ENCODE measurements around the gene SH2D3A. TPM values are rescaled to one million over a fixed set of nuclear protein-coding genes. Genes with fewer than 3 reads are reported as not detected.

Gene SH2D3A
- total RNA-seq, 2 experiments from 2014 or later, result 39.2 to 41.3 TPM

DNA sequence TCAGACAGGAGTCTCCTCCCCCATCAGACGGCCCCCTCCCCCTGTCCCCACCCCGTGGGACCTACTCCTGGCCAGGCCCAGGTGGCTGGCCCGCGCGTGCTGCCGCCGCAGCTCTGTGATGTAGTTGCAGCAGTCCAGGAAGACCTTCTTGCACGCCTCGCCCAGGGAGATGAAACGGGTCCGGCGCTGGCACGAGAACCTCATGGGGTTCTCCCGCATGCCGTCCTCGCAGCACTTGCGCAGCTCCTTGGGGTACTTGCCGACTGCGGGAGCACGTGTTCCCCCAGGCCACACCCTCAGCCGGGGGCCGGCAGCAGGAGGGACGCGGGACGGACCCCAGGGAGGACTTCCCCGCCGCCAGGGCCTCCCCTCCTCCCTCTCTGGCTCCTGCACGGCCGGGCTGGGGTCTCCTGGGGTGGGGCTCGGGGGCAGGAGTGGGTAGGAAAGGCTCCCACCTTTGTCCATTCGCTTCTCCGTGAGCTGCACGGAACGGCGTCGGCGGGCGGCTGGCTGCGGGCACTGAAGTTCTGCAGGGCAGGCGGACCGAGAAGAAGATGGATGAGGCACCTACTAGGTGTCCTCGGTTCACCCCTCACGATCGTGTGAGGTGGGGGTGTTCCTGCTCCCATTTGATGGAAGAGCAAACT is 60.1 kb downstream of the SH2D3A start:
- Histone ChIP-seq H3K9me3 (ENCODE audit: control insufficient read depth in 1 of 2, insufficient read depth in 1 of 2, low read length in 2 of 2) (peaks cover 0 to 7% of the 10 kb centered on the region in 2 experiments), H3K36me3 (ENCODE audit: insufficient read depth, low read length) (no peaks in the 10 kb centered on the region), H3K27me3 (ENCODE audit: control insufficient read depth in 1 of 2, insufficient read depth in 2 of 2, low read length in 2 of 2) (peaks cover 13 to 21% of the 10 kb centered on the region in 2 experiments), H3K4me3 (ENCODE audit: low read length) (no peak overlapping the region), H3K27ac (ENCODE audit: low read depth in 1 of 2, low read length in 2 of 2) (no peak overlapping the region), H3K4me1 (ENCODE audit: insufficient read depth, low read length) (peaks cover 8% of the 10 kb centered on the region)
- Mint-ChIP-seq H3K36me3 (ENCODE audit: low read depth) (no peaks in the 10 kb centered on the region), H3K9me3 (no peaks in the 10 kb centered on the region), H3K27ac (no peak overlapping the region), H3K4me3 (no peak overlapping the region), H3K4me1 (ENCODE audit: low read depth) (peaks cover 13% of the 10 kb centered on the region), H3K27me3 (peaks cover 34% of the 10 kb centered on the region)
- no peak for DNase-seq
- intact Hi-C loops (cut with DNase I, micrococcal nuclease), result no loop called here
- POLR2A ChIA-PET, result no interaction called here
- CTCF ChIA-PET, result no interaction called here
- TF ChIP-seq, protein P1, sequence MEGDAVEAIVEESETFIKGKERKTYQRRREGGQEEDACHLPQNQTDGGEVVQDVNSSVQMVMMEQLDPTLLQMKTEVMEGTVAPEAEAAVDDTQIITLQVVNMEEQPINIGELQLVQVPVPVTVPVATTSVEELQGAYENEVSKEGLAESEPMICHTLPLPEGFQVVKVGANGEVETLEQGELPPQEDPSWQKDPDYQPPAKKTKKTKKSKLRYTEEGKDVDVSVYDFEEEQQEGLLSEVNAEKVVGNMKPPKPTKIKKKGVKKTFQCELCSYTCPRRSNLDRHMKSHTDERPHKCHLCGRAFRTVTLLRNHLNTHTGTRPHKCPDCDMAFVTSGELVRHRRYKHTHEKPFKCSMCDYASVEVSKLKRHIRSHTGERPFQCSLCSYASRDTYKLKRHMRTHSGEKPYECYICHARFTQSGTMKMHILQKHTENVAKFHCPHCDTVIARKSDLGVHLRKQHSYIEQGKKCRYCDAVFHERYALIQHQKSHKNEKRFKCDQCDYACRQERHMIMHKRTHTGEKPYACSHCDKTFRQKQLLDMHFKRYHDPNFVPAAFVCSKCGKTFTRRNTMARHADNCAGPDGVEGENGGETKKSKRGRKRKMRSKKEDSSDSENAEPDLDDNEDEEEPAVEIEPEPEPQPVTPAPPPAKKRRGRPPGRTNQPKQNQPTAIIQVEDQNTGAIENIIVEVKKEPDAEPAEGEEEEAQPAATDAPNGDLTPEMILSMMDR (IDR thresholded peaks at IDR 0.05), result no peak
- no peak for ATAC-seq (ENCODE audit: poor library complexity)

DNA sequence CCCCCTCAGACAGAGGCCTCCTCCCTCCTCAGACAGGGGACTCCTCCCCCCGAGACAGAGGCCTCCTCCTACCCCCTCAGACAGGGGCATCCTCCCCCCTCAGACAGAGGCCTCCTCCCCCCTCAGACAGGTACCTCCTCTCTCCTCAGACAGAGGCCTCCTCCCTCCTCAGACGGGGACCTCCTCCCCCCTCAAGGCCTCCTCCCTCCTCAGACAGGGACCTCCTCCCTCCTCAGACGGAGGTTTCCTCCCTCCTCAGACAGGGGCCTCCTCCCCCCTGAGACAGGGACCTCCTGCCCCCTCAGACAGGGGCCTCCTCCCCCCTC is 60.6 kb downstream of the SH2D3A start:
- no peaks in the 10 kb centered on the region for H3K9me3 Mint-ChIP-seq
- Histone ChIP-seq H3K4me1 (ENCODE audit: insufficient read depth, low read length) (peaks cover 8% of the 10 kb centered on the region), H3K27me3 (ENCODE audit: control insufficient read depth in 1 of 2, insufficient read depth in 2 of 2, low read length in 2 of 2) (peaks cover 13 to 21% of the 10 kb centered on the region in 2 experiments), H3K4me3 (ENCODE audit: low read length) (no peak overlapping the region), H3K36me3 (ENCODE audit: insufficient read depth, low read length) (no peaks in the 10 kb centered on the region), H3K9me3 (ENCODE audit: control insufficient read depth in 1 of 2, insufficient read depth in 1 of 2, low read length in 2 of 2) (peaks cover 0 to 7% of the 10 kb centered on the region in 2 experiments), H3K27ac (ENCODE audit: low read depth in 1 of 2, low read length in 2 of 2) (no peak overlapping the region)
- peaks cover 31% of the 10 kb centered on the region for H3K27me3 Mint-ChIP-seq
- no peak overlapping the region for H3K27ac Mint-ChIP-seq
- ATAC-seq (ENCODE audit: poor library complexity) (no peak), DNase-seq (no peak)
- no peaks in the 10 kb centered on the region for H3K36me3 Mint-ChIP-seq (ENCODE audit: low read depth)
- ChIA-PET POLR2A (no interaction called here), CTCF (no interaction called here)
- no peak overlapping the region for H3K4me3 Mint-ChIP-seq
- H3K4me1 Mint-ChIP-seq (ENCODE audit: low read depth), result peaks cover 13% of the 10 kb centered on the region
- TF ChIP-seq, protein P1 (IDR thresholded peaks at IDR 0.05), result no peak
- intact Hi-C loops (cut with DNase I, micrococcal nuclease), result no loop called here

DNA sequence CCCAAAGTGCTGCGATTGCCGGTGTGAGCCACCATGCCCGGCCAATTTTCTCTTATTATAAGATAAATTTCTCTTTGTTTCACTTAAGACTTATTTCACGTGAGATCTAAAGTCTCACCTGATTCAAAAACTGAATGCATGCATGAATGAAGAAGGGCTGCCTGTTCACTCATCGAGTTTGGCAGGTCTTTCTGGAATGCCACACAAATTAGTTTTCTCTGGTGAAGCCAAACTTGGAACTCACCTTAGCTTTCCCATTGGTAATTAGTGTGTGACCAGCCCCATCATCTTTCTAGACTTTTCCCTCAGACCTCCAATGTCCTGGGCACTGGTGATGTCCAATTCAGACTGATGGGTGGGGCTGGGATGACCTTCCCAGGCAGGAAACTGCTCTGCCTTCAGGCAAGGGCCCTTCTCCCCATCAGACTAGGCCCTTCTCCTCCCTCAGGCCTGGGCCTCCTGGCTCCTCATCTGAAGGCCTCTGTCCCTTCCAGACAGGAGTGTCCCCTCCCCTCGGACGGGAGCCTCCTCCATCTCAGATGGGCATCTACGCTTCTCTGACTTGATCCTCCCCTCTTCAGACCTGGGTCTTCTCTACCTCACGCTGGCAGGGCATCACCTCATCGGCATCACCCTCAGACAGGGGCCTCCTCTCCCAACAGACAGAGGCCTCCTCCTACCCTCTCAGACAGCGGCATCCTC is 61.2 kb downstream of the SH2D3A start:
- Histone ChIP-seq H3K36me3 (ENCODE audit: insufficient read depth, low read length) (no peaks in the 10 kb centered on the region), H3K4me1 (ENCODE audit: insufficient read depth, low read length) (peaks cover 8% of the 10 kb centered on the region), H3K4me3 (ENCODE audit: low read length) (no peak overlapping the region), H3K27ac (ENCODE audit: low read depth in 1 of 2, low read length in 2 of 2) (no peak overlapping the region), H3K27me3 (ENCODE audit: control insufficient read depth in 1 of 2, insufficient read depth in 2 of 2, low read length in 2 of 2) (peaks cover 11 to 20% of the 10 kb centered on the region in 2 experiments), H3K9me3 (ENCODE audit: control insufficient read depth in 1 of 2, insufficient read depth in 1 of 2, low read length in 2 of 2) (peaks cover 0 to 6% of the 10 kb centered on the region in 2 experiments)
- Mint-ChIP-seq H3K36me3 (ENCODE audit: low read depth) (no peaks in the 10 kb centered on the region), H3K27me3 (peaks cover 26% of the 10 kb centered on the region), H3K27ac (no peak overlapping the region), H3K4me1 (ENCODE audit: low read depth) (peaks cover 10% of the 10 kb centered on the region), H3K4me3 (no peak overlapping the region), H3K9me3 (no peaks in the 10 kb centered on the region)
- TF ChIP-seq, protein P1 (IDR thresholded peaks at IDR 0.05), result no peak
- intact Hi-C loops (cut with DNase I, micrococcal nuclease), result no loop called here
- ChIA-PET POLR2A (no interaction called here), CTCF (no interaction called here)
- no peak for ATAC-seq (ENCODE audit: poor library complexity)
- DNase-seq, result no peak

Small RNA genes within 50 kb of the gene (microRNA-seq; reads per million reads assigned to microRNA genes)
- gene MIR6791 (ENCODE audit: borderline microRNAs expressed, borderline replicate concordance), result not detected

Other genes starting within 250 kb of the SH2D3A start
- gene TNFSF9, start 236.4 kb downstream of the SH2D3A start, total RNA-seq, result 1 to 10 TPM; 1.5 to 1.8 TPM
- not detected for gene CD70, start 176.3 kb downstream of the SH2D3A start, total RNA-seq
- gene TNFSF14, start 97.3 kb downstream of the SH2D3A start, total RNA-seq, result 1 to 10 TPM; 2.5 to 2.6 TPM
- gene C3, start 46.8 kb downstream of the SH2D3A start, total RNA-seq, result under 1 TPM in 1 of 2 experiments, not detected in 1; 0.55 TPM
- 10 to 100 TPM; 34.5 to 36.6 TPM for gene GPR108, start 29.9 kb downstream of the SH2D3A start, total RNA-seq
- gene TRIP10, start 27.8 kb downstream of the SH2D3A start, total RNA-seq, result 1 to 10 TPM; 1.6 to 1.9 TPM
- 10 to 100 TPM; 70.0 to 70.1 TPM for gene VAV1, start 5.3 kb upstream of the SH2D3A start, total RNA-seq
- gene ADGRE1, start 120.1 kb upstream of the SH2D3A start, total RNA-seq, result 1 to 10 TPM; 5.4 to 6.0 TPM